B cell (primary cell): Measurements from ENCODE around the gene COASY. TPM values are rescaled to one million over a fixed set of nuclear protein-coding genes. Genes with fewer than 3 reads are reported as not detected.

ENCODE experiments used
- ATAC-seq: fragments of 200-7000 bp; cut with Tn5 transposase; one replicate; pipeline ENCODE4 v1.10.0; 2021; ENCODE audit warnings: low read depth, mild to moderate bottlenecking, moderate number of reproducible peaks, moderate library complexity
- CTCF ChIA-PET: fragments of 350-600 bp; sonication (Branson Sonifier 250); formaldehyde crosslinking; loops from one replicate; lab custom pipeline; 2021; ENCODE audit warnings: antibody characterized with exemption, inconsistent platforms; lab: Charles Lee
- POLR2A ChIA-PET: fragments of 350-600 bp; sonication (Branson Sonifier 250); formaldehyde crosslinking; loops from one replicate; lab custom pipeline; 2021; ENCODE audit warnings: antibody characterized with exemption; lab: Charles Lee
- DNase-seq: peaks from one replicate; pipeline ENCODE4 v3.0.0; 2013
- H2AFZ ChIP-seq: 2 replicates; pipeline ENCODE4 v1.6.1; 2012; ENCODE audit warnings: mild to moderate bottlenecking, low read depth, low read length; ENCODE audit not compliant: insufficient read depth, poor library complexity, severe bottlenecking
- H3K27ac ChIP-seq, 2 donors: 1 replicate in 1 of 2; 2 replicates in 1 of 2; pipeline ENCODE4 v1.5.1; 2012 to 2013; ENCODE audit warnings: low read length in 2 of 2, mild to moderate bottlenecking in 2 of 2, moderate library complexity in 1 of 2
- H3K27me3 ChIP-seq, 4 experiments: fragments of 200-600 bp in 1 of 4; sonication (generic) in 1 of 4; replicated peaks in 1 of 4; 1 replicate in 2 of 4; 2 replicates in 2 of 4; pipeline versions ENCODE4 v1.6.1 to v1.7.0; 2013 to 2016; ENCODE audit warnings: low read length in 3 of 4, mild to moderate bottlenecking in 2 of 4, mixed read lengths in 1 of 4, moderate library complexity in 1 of 4; ENCODE audit not compliant: insufficient read depth in 4 of 4, control insufficient read depth in 3 of 4; ENCODE audit errors: control extremely low read depth in 1 of 4
- H3K36me3 ChIP-seq, 2 experiments: replicated peaks in 1 of 2; 1 replicate in 1 of 2; 2 replicates in 1 of 2; pipeline versions ENCODE4 v1.6.1 to v1.7.1; 2013; ENCODE audit warnings: low read length in 1 of 2; ENCODE audit not compliant: insufficient read depth in 2 of 2, control insufficient read depth in 1 of 2; ENCODE audit errors: control extremely low read depth in 1 of 2, extremely low read depth in 1 of 2
- H3K4me1 ChIP-seq, 2 donors: fragments of 200-600 bp in 1 of 2; sonication (generic) in 1 of 2; 1 replicate in 1 of 2; 2 replicates in 1 of 2; pipeline versions ENCODE4 v1.5.1 to v1.6.1; 2013 to 2017; ENCODE audit warnings: low read length in 2 of 2; ENCODE audit not compliant: control insufficient read depth in 2 of 2, insufficient read depth in 2 of 2
- H3K4me2 ChIP-seq: replicated peaks from 2 replicates; pipeline ENCODE3; 2012; ENCODE audit warnings: mild to moderate bottlenecking, low read depth, low read length; ENCODE audit not compliant: poor library complexity, severe bottlenecking
- H3K4me3 ChIP-seq, 5 experiments: fragments of 200-600 bp in 1 of 5; sonication (generic) in 1 of 5; 1 replicate in 3 of 5; 2 replicates in 2 of 5; pipeline versions ENCODE4 v1.5.1 to v1.7.0; 2011 to 2016; ENCODE audit warnings: low read length in 4 of 5, mild to moderate bottlenecking in 4 of 5, low read depth in 2 of 5, control low read depth in 1 of 5, moderate library complexity in 1 of 5; ENCODE audit not compliant: insufficient read depth in 1 of 5; ENCODE audit errors: control extremely low read depth in 1 of 5, extremely low read depth in 1 of 5
- H3K79me2 ChIP-seq: fragments of 200-600 bp; sonication (generic); one replicate; pipeline ENCODE4 v1.6.0; 2016; ENCODE audit warnings: low read length; ENCODE audit not compliant: control insufficient read depth, insufficient read depth
- H3K9ac ChIP-seq: fragments of 200-600 bp; sonication (generic); 2 replicates; pipeline ENCODE4 v1.6.1; 2017; ENCODE audit warnings: mild to moderate bottlenecking, low read length, moderate library complexity
- H3K9me3 ChIP-seq, 3 donors: one replicate each; pipeline versions ENCODE4 v1.6.1 to v1.7.1; 2013; ENCODE audit warnings: low read length in 2 of 3; ENCODE audit not compliant: control insufficient read depth in 2 of 3, insufficient read depth in 1 of 3; ENCODE audit errors: control extremely low read depth in 1 of 3
- H4K20me1 ChIP-seq: 2 replicates; pipeline ENCODE4 v1.6.0; 2012; ENCODE audit warnings: mild to moderate bottlenecking, low read length; ENCODE audit not compliant: insufficient read depth, control insufficient read depth, poor library complexity, severe bottlenecking
- H3K27ac Mint-ChIP-seq: one replicate; pipeline ENCODE4 v1.8.0; 2021; ENCODE audit warnings: mixed read lengths
- H3K27me3 Mint-ChIP-seq: one replicate; pipeline ENCODE4 v1.8.0; 2021; ENCODE audit warnings: mixed read lengths
- H3K4me1 Mint-ChIP-seq: one replicate; pipeline ENCODE4 v1.8.0; 2021; ENCODE audit warnings: mixed read lengths
- H3K4me3 Mint-ChIP-seq: one replicate; pipeline ENCODE4 v1.8.0; 2021; ENCODE audit warnings: mixed read lengths
- H3K9me3 Mint-ChIP-seq: one replicate; pipeline ENCODE4 v1.8.0; 2022; ENCODE audit warnings: mixed read lengths; ENCODE audit not compliant: insufficient read depth
- CTCF ChIP-seq: fragments of 200-600 bp; IDR thresholded peaks from one replicate; pipeline ENCODE4 v1.8.0; 2022; ENCODE audit warnings: antibody characterized with exemption, mild to moderate bottlenecking
- EZH2 ChIP-seq: IDR thresholded peaks from 2 replicates; pipeline ENCODE4 v1.6.1; 2012; ENCODE audit warnings: borderline replicate concordance, low read depth, mild to moderate bottlenecking, moderate library complexity, low read length; ENCODE audit not compliant: insufficient read depth, poor library complexity, severe bottlenecking
- WGBS: methylation state at CpG from one replicate; pipeline ENCODE4 v1.1.5; 2013; ENCODE audit warnings: missing lambda C conversion rate; ENCODE audit not compliant: insufficient coverage; 5-methylcytosine and 5-hydroxymethylcytosine counted together
- intact Hi-C: fragments of 100-400 bp; cut with micrococcal nuclease; formaldehyde crosslinking; loops from one replicate; pipeline ENCODE4 v1.10.0; 2022
- polyA plus RNA-seq: library from polyadenylated mRNA; depleted of rRNA; stranded (reverse); fragments of >200 nt; gene quantifications from 2 replicates; pipeline ENCODE4 v1.2.3, GENCODE V29; 2012
- total RNA-seq, 2 donors: library from RNA; stranded (reverse); fragments of 120-200 nt in 1 of 2; gene quantifications; 1 replicate in 1 of 2; 2 replicates in 1 of 2; pipeline versions ENCODE4 v1.2.3 to v1.2.4, GENCODE V29; 2013 to 2022

Gene COASY
- total and polyA plus RNA-seq, 2 donors (not counting 1 experiment from before 2014, with no cell fraction given) = 76.6 to 82.3 TPM

GRCh38 chr17:42553161-42553818 is 8.7 kb upstream of the COASY start:
- H3K4me1 ChIP-seq = peaks cover 20 to 36% of the 10 kb centered on the region in 2 donors
- H3K4me3 ChIP-seq = no peak overlapping the region
- Mint-ChIP-seq H3K9me3 (no peaks in the 10 kb centered on the region), H3K4me1 (peaks cover 28% of the 10 kb centered on the region), H3K4me3 (peak overlapping the region; percentile 96), H3K27ac (peak overlapping the region; percentile 98), H3K27me3 (no peaks in the 10 kb centered on the region)
- CTCF ChIA-PET = interaction anchor here (2.7 kb wide), 1 partner anchor 25 kb away, joined by 17 read pairs; the partner anchor contains the start of gene PSMC3IP
- ATAC-seq = no peak
- intact Hi-C loops = loop anchor here (5.0 kb wide), 1 partner anchor 269 kb away; the partner anchor contains the start of gene BECN1
- no peak overlapping the region for H3K9ac ChIP-seq
- no peaks in the 10 kb centered on the region for H3K9me3 ChIP-seq
- WGBS = 95% methylated on average over 44 of the region's 45 CpGs
- POLR2A ChIA-PET = interaction anchor here (1.8 kb wide), 1 partner anchor 165 kb away, joined by 3 read pairs; the partner anchor contains the start of gene STAT3
- H2AFZ ChIP-seq = no peak overlapping the region
- no peak for DNase-seq
- TF ChIP-seq EZH2 (no peak), CTCF (no peak)
- H3K27ac ChIP-seq = no peak overlapping the region
- peaks cover 17% of the 10 kb centered on the region for H3K79me2 ChIP-seq
- peak overlapping the region; percentile 97 for H3K4me2 ChIP-seq
- H3K36me3 ChIP-seq = no peaks in the 10 kb centered on the region
- peaks cover 6% of the 10 kb centered on the region for H4K20me1 ChIP-seq
- no peaks in the 10 kb centered on the region for H3K27me3 ChIP-seq

- ChIA-PET CTCF (interaction anchor here (0.6 to 2.7 kb wide), 6 partner anchors 13 to 431 kb away, joined by 3 to 17 read pairs (median 4); partner anchors contain the start of genes MLX, NAGLU and PSMC3IP), POLR2A (interaction anchor here (0.8 to 1.8 kb wide), 7 partner anchors 9 to 165 kb away, joined by 3 to 18 read pairs (median 6); partner anchors contain the start of genes COASY, MLX, NAGLU and PSMC3IP)
- no peaks in the 10 kb centered on the region for H3K27me3 Mint-ChIP-seq
- DNase-seq = no peak
- no peaks in the 10 kb centered on the region for H3K27me3 ChIP-seq
- H3K9me3 ChIP-seq = no peaks in the 10 kb centered on the region
- peaks cover 6% of the 10 kb centered on the region for H4K20me1 ChIP-seq
- H3K4me3 Mint-ChIP-seq = peak overlapping the region; percentile 96
- H3K27ac Mint-ChIP-seq = peak overlapping the region; percentile 98
- H3K4me1 ChIP-seq = peaks cover 18 to 32% of the 10 kb centered on the region in 2 donors
- peak overlapping the region; percentile 88 to 96 for H3K27ac ChIP-seq
- H3K4me3 ChIP-seq = peak overlapping the region in 4 of 5 experiments; percentile 89 to 99 (median 94)
- H3K36me3 ChIP-seq = no peaks in the 10 kb centered on the region
- no peak for ATAC-seq
- intact Hi-C loops = loop anchor here (1.0 to 5.0 kb wide), 4 partner anchors 8 to 268 kb away; partner anchors contain the start of genes BECN1, COASY, NAGLU and PSMC3IP
- H3K9ac ChIP-seq = peak overlapping the region; percentile 88
- WGBS = 63% methylated on average over 16 of the region's 16 CpGs
- H2AFZ ChIP-seq = peak overlapping the region; percentile 84
- no peak for TF ChIP-seq EZH2
- H3K79me2 ChIP-seq = peaks cover 17% of the 10 kb centered on the region
- peaks cover 25% of the 10 kb centered on the region for H3K4me1 Mint-ChIP-seq
- peak overlapping the region; percentile 97 for H3K4me2 ChIP-seq
- no peaks in the 10 kb centered on the region for H3K9me3 Mint-ChIP-seq
Measured at GRCh38 chr17:42553866-42554249, 8.1 kb upstream of the COASY start.
